Muscle of arm (tissue), 14 donors: Measurements from ENCODE around the gene OIT3. TPM values are rescaled to one million over a fixed set of nuclear protein-coding genes. Genes with fewer than 3 reads are reported as not detected.

Experiments
- DNase-seq: peaks from one replicate; pipeline ENCODE4 v3.0.0-alpha.2; 2013
- long read RNA-seq, 11 donors: transcript quantifications; one replicate each; lab custom pipeline, GENCODE V29; 2026
- polyA plus RNA-seq, 12 donors: library from polyadenylated mRNA; unstranded; fragments of 120-200 nt; gene quantifications; one replicate each; pipeline ENCODE4 v1.2.1, GENCODE V29; 2013; ENCODE audit not compliant: insufficient read length in 12 of 12

OIT3 gene
- 10 to 100 TPM in 3 of 12 donors, 1 to 10 TPM in 8, not detected in 1; 6.1 to 11.8 (median 9.4) TPM for polyA plus RNA-seq
- long read RNA-seq, donor 1, partial matches to known transcripts, result 43 of 43 reads
- long read RNA-seq, donor 1, other reads (novel, unspliced or antisense), result 0 of 43 reads
- long read RNA-seq, donor 2, partial matches to known transcripts, result 0 of 2 reads
- long read RNA-seq, donor 2, other reads (novel, unspliced or antisense), result 0 of 2 reads
- long read RNA-seq, donor 3, partial matches to known transcripts, result 0 of 3 reads
- long read RNA-seq, donor 3, other reads (novel, unspliced or antisense), result 0 of 3 reads
- long read RNA-seq, donor 4, partial matches to known transcripts, result 0 of 1 reads
- long read RNA-seq, donor 4, other reads (novel, unspliced or antisense), result 0 of 1 reads
- long read RNA-seq, donor 5, result 0 reads
- long read RNA-seq, donor 6, partial matches to known transcripts, result 9 of 9 reads
- long read RNA-seq, donor 6, other reads (novel, unspliced or antisense), result 0 of 9 reads
- long read RNA-seq, donor 7, partial matches to known transcripts, result 0 of 2 reads
- long read RNA-seq, donor 7, other reads (novel, unspliced or antisense), result 0 of 2 reads
- long read RNA-seq, donor 8, partial matches to known transcripts, result 0 of 1 reads
- long read RNA-seq, donor 8, other reads (novel, unspliced or antisense), result 0 of 1 reads
- long read RNA-seq, donor 9, partial matches to known transcripts, result 0 of 1 reads
- long read RNA-seq, donor 9, other reads (novel, unspliced or antisense), result 0 of 1 reads
- long read RNA-seq, donor 10, result 0 reads
- long read RNA-seq, donor 11, transcript OIT3-201 (9 exons, 2,365 nt), result major isoform, 6 of 6 reads
- long read RNA-seq, donor 11, partial matches to known transcripts, result 0 of 6 reads
- long read RNA-seq, donor 11, other reads (novel, unspliced or antisense), result 0 of 6 reads

DNA sequence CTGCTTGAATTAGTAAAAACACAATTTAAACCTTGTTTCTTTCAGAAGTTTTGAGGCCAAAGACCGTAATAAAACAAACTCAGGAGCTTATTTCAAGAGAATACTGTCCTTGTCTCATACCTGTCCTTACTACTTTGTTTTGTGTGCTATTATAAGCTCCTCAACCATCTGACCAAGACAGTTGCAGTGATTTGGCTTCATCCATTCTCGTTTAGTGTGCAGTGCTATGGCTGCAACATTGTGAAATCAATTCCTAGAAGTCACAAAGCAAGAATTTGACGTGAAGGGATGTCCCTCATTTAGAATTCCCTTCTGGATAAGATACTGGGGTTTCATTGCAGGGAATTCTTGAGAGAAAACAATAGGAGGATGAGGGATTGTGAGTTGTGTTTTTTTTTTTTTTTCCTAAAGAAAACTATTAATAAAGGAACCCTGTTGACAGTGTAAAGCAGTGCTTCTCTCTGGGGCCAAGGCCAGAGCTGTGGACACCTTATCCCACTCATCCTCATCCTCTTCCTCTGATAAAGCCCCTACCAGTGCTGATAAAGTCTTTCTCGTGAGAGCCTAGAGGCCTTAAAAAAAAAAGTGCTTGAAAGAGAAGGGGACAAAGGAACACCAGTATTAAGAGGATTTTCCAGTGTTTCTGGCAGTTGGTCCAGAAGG, at the start of gene OIT3:
OIT3 (plus strand) TSS at position 604 of the 663 bp plus-strand sequence. CDS start 60 bp downstream, outside the sequence.
- no peak for DNase-seq

DNA sequence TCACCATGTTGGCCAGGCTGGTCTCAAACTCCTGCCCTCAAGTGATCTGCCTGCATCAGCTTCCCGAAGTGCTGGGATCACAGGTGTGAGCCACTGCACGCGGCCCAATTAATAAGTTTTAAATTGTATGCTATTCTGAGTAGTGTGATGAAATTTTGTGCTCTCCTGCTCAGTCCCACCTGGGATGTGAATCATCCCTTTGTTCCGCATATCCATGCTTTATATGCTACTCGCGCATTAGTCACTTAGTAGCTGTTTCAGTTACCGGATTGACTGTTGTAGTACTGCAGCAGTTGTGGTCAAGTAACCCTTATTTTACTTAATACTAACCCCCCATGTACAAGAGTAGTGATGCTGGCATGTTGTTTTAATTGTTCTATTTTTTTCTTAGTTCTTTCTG, 47.3 kb upstream of the OIT3 start:
- no peak for DNase-seq

GRCh38 chr10:72847681-72848080, 45.9 kb upstream of the OIT3 start:
- no peak for DNase-seq

DNA sequence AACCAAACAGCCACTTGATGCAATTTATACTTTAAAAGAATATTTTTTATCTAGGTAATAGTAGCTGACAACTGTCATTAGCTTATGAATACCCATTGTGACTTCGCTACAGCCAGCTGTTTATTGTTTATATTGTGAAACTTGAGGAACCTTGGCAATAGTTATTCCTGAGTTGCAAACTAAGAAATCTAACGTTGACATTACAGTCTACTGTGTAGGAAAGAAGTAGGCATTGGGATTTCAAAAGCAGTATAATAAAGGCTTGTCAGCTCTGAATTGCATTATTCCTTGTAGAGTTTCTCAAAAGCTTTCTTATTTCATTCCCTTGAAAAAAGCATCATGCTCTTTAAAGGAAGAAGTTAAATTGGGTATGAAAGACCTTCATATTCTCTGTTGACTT, 42.7 kb upstream of the OIT3 start:
- no peak for DNase-seq

- DNase-seq, result no peak
Observed at GRCh38 chr10:72851509-72851908, 42.0 kb upstream of the OIT3 start.

DNA sequence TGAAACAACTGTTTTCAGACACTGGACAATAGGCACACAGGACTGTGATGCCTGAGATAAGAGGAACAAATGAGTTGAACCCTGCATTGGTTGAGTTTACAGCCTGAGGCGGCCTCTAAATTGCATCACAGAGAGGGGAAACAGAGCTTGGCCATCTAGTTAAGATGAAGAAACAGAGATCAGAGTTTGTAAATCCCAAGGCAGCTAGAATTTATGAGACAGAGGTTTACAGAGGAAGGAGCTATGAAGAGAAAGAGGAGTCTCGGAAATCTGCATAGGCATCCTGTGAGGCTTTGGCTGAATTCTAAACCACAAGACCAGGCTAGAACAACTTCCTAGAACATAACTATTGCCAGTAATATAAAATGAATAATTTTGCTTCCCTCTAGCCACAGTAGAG, 41.0 kb upstream of the OIT3 start:
- DNase-seq, result no peak

- no peak for DNase-seq
Observed at GRCh38 chr10:72855129-72855528, 38.4 kb upstream of the OIT3 start.

- DNase-seq, result no peak
Observed at GRCh38 chr10:72855790-72856189, 37.7 kb upstream of the OIT3 start.

- no peak for DNase-seq
Observed at GRCh38 chr10:72858067-72858466, 35.5 kb upstream of the OIT3 start.

GRCh38 chr10:72862957-72863356, 30.6 kb upstream of the OIT3 start:
- DNase-seq, result no peak

- DNase-seq, result peak; percentile 22
Observed at GRCh38 chr10:72875250-72876055, 18.1 kb upstream of the OIT3 start.

DNA sequence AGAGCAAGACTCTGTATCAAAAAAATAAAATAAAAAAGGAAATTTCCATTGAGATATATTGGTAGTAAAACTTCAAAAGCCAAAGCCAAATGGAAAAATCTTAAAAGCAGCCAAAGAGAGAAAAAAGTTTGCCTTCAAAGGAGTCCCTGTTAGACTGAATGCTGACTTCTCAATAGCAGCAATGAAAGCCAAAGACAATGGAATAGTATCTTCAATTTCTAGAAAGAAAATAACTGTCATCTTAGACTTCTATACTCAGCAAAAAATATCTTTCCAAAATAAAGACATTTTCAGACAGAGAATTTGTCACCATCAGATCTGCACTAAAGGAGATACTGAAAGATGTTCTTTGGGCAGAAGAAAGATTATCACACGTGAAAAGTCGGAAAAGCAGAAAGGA, 14.3 kb upstream of the OIT3 start:
- DNase-seq, result no peak

DNA sequence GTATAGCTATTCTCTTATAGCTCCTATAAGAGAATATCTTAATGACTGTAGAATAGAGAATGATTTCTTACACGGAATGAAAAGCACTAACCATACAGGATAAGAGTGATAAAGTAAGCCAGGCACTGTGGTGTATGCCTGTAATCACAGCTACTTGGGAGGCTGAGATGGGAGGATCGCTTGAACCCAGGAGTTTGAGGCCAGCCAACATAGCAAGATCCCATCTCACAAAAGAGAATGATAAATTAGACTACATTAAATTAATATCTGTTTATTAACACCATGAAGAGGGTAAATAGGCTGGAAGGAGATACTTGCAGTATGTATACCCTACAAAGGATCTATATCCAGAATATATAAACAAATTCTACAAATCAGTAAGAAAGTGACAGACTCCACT, 12.2 kb upstream of the OIT3 start:
- DNase-seq, result no peak

DNA sequence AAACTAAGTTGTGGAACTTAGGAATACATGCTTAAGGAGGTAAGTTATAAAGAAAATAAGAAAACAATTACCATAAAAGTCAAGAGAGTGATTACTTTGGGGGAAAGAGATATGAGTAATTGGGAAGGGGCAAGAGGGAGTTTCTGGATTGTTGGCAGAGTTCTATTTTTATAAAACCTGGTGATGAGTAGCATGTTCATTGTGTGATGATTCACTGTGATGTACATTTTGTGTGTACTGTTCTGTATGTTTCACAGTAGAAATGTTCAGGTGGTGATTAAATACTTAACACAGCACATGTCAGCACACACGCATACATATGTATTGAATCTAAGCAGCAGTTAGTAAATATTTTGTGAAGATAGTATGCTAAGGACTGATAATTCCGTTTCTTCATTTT, 9.7 kb upstream of the OIT3 start:
- no peak for DNase-seq

DNA sequence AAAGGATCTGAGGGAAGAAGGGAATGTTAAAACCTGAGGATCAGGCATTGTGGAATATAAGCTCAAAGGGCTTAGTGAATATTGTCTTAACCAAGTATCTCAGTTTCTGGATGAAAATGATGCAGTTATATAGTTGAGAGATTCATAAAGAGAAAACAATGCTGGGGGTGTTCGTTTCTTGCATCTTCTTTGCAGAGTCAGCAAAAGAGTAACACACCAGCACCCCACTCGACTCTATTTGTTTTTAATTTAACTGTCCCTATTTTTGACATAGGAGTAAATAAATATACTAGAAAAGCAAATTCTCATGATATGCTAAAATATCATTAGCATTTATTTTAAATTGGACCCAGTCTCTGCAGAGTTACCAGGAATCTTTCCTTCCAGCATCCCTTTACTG, 7.6 kb upstream of the OIT3 start:
- no peak for DNase-seq

DNA sequence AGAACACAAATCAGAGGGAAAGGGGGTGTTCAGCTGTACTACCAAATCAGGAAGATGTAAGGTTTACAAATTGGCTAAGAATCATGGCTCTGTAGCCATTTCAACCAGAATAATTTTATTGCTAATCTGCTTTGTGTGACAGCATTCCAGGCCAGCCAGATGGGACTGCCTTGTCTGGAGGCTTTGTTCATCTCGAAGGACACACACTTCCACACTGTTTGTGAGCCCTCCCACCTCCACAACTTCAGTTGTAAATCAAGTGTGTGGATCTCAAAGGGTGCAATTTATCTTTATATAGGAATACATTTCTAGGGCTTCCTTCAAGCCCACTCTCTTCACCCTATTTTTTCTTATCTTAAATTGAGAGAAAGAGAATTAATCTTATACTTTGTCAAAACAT, 6.9 kb upstream of the OIT3 start:
- no peak for DNase-seq

DNA sequence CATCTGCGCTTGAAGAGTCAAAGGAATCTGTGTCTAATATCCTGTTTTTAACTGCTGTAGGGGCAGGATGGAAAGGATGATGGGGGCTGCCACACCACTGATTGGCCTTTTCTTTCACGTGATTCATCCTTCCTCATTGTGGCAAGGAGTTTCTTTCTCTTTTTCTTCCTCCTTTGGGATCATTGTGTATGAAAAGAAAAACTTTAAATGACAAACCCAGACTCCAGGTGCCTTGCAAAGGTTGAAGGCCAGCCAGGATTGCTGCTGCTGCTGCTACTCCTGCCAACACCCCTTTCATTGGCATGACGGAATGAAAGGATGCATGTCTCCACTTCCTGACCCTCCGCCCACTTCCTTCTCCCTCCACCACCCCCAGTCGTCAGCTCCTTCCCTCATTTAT, 6.5 kb upstream of the OIT3 start:
- peak; percentile 27 for DNase-seq

GRCh38 chr10:72888151-72888638, 5.3 kb upstream of the OIT3 start:
- no peak for DNase-seq

GRCh38 chr10:72889391-72889831, 4.1 kb upstream of the OIT3 start:
- peak; percentile 46 for DNase-seq

DNA sequence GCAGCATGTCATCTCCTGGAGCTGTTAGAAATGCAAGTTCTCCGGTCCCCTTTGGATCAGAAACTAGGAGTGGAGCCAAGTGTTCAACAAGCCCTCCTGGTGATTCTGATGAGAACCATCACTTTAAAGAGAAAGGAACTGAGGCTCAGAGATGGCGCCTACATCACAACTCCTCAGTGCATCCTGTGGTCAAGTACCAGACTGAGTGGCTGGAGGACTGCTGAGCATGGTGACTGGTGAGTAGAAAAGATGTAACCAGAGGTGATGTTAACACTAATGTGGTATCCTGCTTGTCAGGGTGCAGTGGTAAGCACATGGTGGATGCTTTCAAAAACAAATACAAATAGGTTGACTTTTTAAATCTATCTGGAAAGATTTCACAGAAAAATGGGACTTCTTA, 3.5 kb upstream of the OIT3 start:
- no peak for DNase-seq

DNA sequence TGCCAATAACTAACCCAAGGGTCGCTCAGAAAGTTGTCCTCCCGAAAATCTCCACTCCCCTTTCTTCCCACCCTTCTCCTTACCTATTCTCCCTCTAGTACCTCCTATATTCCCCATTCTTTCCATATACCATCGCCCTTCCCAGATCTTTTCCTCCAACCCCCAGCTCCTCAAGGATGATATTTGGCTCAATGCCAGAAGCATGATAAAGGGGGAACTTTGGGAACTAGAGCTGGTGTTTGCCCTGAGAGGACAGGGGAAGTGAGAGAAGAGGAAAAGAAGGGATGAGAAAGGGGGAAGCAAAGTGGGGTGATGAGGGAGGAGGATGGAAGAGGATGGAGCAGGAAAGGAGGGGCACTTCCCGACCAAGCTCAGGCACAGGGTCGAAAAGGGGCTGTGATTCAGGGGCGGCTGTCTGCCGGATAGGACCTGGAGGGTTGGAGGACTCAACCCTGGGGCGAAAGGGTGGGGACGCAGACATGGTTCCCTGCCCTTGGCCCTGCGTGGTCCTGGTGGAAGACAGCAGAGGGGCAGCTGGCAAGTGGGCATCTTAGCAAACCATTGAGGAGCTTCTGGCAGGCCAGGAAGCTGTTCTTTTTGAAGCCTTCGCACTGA, 1.8 kb downstream of the OIT3 start:
- DNase-seq, result no peak
